IgD-negative memory B cell (primary cell): ENCODE results near the gene MEGF6. TPM values are rescaled to one million over a fixed set of nuclear protein-coding genes. Genes with fewer than 3 reads are reported as not detected.

Experiments used
- H3K27ac Mint-ChIP-seq, 3 donors: one replicate each; pipeline ENCODE4 v1.8.0; 2020 to 2022; ENCODE audit warnings: mild to moderate bottlenecking in 3 of 3, mixed read lengths in 3 of 3, moderate library complexity in 1 of 3
- H3K27me3 Mint-ChIP-seq: one replicate; pipeline ENCODE4 v1.8.0; 2021; ENCODE audit warnings: mixed read lengths
- H3K36me3 Mint-ChIP-seq: one replicate; pipeline ENCODE4 v1.8.0; 2020; ENCODE audit warnings: mild to moderate bottlenecking, mixed read lengths
- H3K4me1 Mint-ChIP-seq, 3 donors: one replicate each; pipeline ENCODE4 v1.8.0; 2020 to 2022; ENCODE audit warnings: mixed read lengths in 3 of 3, mild to moderate bottlenecking in 1 of 3
- H3K4me3 Mint-ChIP-seq, 4 donors: one replicate each; pipeline ENCODE4 v1.8.0; 2020 to 2022; ENCODE audit warnings: mild to moderate bottlenecking in 4 of 4, mixed read lengths in 4 of 4, moderate library complexity in 3 of 4
- H3K9me3 Mint-ChIP-seq, 3 donors: one replicate each; pipeline ENCODE4 v1.8.0; 2020 to 2021; ENCODE audit warnings: mixed read lengths in 3 of 3, mild to moderate bottlenecking in 1 of 3
- polyA plus RNA-seq: library from polyadenylated mRNA; unstranded; fragments of 300-500 nt; fragmentation: Illumina TruSeq; gene quantifications from one replicate; pipeline ENCODE4 v1.2.3, GENCODE V29; 2021

MEGF6 gene
- polyA plus RNA-seq, 1 donor from 2014 or later, result 2.3 TPM

- H3K9me3 Mint-ChIP-seq, result no peaks in the 10 kb centered on the region
- H3K4me3 Mint-ChIP-seq, result no peak overlapping the region
- H3K27me3 Mint-ChIP-seq, result peaks cover 2% of the 10 kb centered on the region
Observed at GRCh38 chr1:3525551-3526482, 85.5 kb downstream of the MEGF6 start.

DNA sequence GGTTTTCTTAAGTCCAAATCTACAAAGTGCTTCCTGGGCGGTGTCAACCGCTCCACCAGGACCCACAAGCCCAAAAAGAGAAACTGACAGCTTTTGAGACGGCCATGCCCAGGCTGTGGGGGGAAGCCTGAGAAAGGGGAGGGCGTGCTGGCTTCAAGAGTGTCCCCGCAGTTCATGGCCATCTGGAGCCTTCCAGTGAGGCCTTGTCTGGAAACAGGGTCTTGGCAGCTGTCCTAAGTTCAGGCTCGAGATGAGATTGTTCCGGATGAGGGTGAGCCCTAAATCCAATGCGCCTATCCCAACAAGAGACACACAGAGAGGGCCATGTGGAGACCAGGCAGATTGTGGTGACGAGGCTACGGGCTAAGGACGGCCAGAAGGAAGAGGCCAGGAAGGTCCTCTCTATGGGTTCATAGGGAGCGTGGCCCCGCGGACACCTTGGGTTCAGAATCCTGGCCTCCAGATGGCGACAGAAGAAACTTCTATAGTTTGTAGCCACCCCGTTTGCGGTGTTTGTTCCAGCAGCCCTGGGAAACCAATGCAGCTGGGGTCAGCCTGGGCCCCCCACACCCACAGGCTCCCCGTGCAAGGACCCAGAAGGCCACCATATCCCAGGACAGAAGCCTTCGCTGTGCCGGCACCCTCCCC lies 86.6 kb downstream of the MEGF6 start:
- no peaks in the 10 kb centered on the region for H3K9me3 Mint-ChIP-seq
- no peak overlapping the region for H3K27ac Mint-ChIP-seq
- no peak overlapping the region for H3K4me3 Mint-ChIP-seq

More at GRCh38 chr1:3525551-3526482, 85.5 kb downstream of the MEGF6 start:
- Mint-ChIP-seq H3K36me3 (no peaks in the 10 kb centered on the region), H3K27ac (no peak overlapping the region), H3K4me1 (peaks cover 0 to 6% (median 0%) of the 10 kb centered on the region in 3 donors)

GRCh38 chr1:3523980-3524379 lies 87.3 kb downstream of the MEGF6 start:
- peaks cover 2% of the 10 kb centered on the region for H3K27me3 Mint-ChIP-seq
- no peak overlapping the region for H3K4me3 Mint-ChIP-seq
- no peaks in the 10 kb centered on the region for H3K36me3 Mint-ChIP-seq
- no peaks in the 10 kb centered on the region for H3K4me1 Mint-ChIP-seq
- H3K9me3 Mint-ChIP-seq, result no peaks in the 10 kb centered on the region
- no peak overlapping the region for H3K27ac Mint-ChIP-seq

More for the DNA sequence above, 86.6 kb downstream of the MEGF6 start:
- Mint-ChIP-seq H3K36me3 (no peaks in the 10 kb centered on the region), H3K4me1 (no peaks in the 10 kb centered on the region), H3K27me3 (peaks cover 2% of the 10 kb centered on the region)

DNA sequence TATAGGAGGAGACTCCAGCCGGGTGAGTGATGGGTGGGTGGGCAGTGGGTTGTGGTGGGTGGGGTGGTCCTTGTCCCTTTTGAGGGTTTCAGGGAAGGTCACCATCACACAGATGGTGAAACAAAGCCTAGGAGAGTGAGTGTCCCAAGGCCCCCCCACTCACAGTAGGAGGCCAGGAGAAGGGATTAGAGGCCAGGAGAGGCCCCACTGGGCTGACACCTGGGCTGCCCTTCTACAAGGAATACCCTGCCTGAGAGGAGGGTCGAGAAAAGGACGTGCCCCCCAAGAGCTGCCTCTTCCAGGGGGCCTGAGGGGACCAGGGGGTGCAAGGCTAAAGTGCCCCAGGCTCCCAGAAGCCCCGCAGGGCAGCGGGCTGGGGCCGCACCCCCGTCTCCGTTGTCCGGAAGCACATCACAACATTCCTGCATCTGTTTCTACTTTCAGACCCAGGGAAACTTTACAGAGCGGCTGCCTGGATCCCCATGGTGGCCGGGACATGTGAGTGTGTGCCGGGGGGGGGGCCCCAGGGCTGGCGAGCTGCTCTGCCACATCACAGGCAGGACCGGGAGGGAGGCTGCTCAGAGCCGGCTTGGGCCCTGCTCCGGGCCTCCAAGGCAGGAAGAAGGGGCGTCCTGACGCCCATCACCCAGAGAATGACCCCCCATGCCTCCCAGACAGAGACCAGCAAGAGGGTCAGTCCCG lies 88.6 kb downstream of the MEGF6 start:
- Mint-ChIP-seq H3K27ac (no peak overlapping the region), H3K27me3 (peaks cover 2% of the 10 kb centered on the region), H3K4me3 (no peak overlapping the region), H3K4me1 (no peaks in the 10 kb centered on the region), H3K9me3 (no peaks in the 10 kb centered on the region), H3K36me3 (no peaks in the 10 kb centered on the region)

DNA sequence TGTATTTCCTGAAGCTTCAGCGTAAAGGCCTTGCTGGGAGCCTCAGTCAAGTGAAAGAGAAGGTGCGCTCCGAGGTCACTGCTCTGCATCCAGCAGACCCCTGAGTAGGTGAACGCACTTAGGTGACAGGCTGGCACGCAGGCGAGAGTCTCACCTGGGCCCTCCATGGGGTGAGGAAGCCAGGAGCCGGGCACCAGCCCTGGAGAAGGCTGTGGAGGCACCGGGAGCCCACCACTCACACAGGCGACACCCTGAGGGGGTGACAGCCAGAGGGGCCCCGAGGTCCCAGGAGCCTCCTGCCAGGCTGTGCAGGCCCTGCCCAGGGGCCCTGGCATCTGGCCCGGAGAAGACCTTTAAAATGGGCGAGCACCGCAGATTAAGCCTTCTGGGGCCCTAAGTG lies 89.2 kb downstream of the MEGF6 start:
- H3K9me3 Mint-ChIP-seq, result no peaks in the 10 kb centered on the region
- H3K36me3 Mint-ChIP-seq, result no peaks in the 10 kb centered on the region
- no peaks in the 10 kb centered on the region for H3K4me1 Mint-ChIP-seq
- no peak overlapping the region for H3K4me3 Mint-ChIP-seq
- peaks cover 2% of the 10 kb centered on the region for H3K27me3 Mint-ChIP-seq
- H3K27ac Mint-ChIP-seq, result no peak overlapping the region

- H3K36me3 Mint-ChIP-seq, result no peaks in the 10 kb centered on the region
- peaks cover 2% of the 10 kb centered on the region for H3K27me3 Mint-ChIP-seq
- no peak overlapping the region for H3K27ac Mint-ChIP-seq
- no peak overlapping the region for H3K4me3 Mint-ChIP-seq
- no peaks in the 10 kb centered on the region for H3K4me1 Mint-ChIP-seq
- H3K9me3 Mint-ChIP-seq, result no peaks in the 10 kb centered on the region
Observed at GRCh38 chr1:3521426-3521825, 89.9 kb downstream of the MEGF6 start.

DNA sequence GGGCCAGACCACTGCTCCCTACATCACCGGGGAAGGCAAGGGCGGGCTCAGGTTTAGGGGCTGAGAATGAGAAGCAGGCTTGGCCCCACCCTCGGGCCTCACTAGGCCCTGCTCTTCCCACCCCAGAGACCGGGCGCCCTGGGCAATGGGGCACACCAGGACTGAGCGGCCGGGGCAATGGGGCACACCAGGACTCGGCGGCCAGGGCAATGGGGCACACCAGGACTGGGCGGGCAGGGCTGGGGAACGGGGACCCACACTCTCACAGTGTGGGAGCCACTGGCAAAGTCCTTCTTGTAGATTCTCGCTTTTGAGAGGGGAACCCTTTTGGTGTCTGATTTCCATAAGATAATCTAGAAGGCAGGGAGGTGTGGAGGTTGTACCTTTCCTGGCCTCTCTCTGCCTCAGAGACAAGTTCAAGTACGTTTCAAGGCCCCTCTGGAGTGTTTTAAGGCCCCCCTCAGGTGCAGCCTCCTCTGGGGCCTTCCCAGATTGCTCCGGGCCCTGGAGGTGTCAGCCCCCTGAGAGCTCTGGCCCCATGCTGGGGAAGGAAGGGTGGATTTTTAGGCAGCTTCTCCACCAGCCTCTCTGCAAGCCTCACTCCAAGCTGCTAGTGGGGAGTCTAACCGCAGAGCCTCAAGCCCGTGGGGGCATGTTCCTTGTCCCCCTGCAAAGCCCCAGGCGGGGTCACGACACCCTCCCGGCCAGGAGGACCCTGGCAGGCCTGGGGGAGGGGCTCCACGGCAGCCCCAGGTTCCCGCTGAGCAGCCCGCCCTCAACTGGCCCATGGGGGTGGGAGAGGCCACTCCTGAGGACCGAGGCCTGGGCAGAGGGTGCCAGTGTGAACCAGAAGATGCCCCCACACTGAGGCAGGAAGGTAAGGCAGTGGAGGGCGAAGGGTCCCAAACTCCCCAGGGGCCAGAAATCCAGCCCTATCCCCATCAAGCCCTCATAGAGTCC lies 90.6 kb downstream of the MEGF6 start:
- Mint-ChIP-seq H3K36me3 (no peaks in the 10 kb centered on the region), H3K4me3 (no peak overlapping the region), H3K27me3 (peaks cover 2% of the 10 kb centered on the region), H3K9me3 (no peaks in the 10 kb centered on the region), H3K27ac (no peak overlapping the region), H3K4me1 (no peaks in the 10 kb centered on the region)

- Mint-ChIP-seq H3K36me3 (no peaks in the 10 kb centered on the region), H3K4me1 (no peaks in the 10 kb centered on the region), H3K4me3 (no peak overlapping the region), H3K27ac (no peak overlapping the region), H3K27me3 (peaks cover under 1% of the 10 kb centered on the region), H3K9me3 (no peaks in the 10 kb centered on the region)
Observed at GRCh38 chr1:3519301-3519885, 91.9 kb downstream of the MEGF6 start.

- H3K27ac Mint-ChIP-seq, result no peak overlapping the region
- no peaks in the 10 kb centered on the region for H3K36me3 Mint-ChIP-seq
- no peaks in the 10 kb centered on the region for H3K4me1 Mint-ChIP-seq
- H3K9me3 Mint-ChIP-seq, result no peaks in the 10 kb centered on the region
- no peaks in the 10 kb centered on the region for H3K27me3 Mint-ChIP-seq
- no peak overlapping the region for H3K4me3 Mint-ChIP-seq
Observed at GRCh38 chr1:3518756-3519155, 92.6 kb downstream of the MEGF6 start.

DNA sequence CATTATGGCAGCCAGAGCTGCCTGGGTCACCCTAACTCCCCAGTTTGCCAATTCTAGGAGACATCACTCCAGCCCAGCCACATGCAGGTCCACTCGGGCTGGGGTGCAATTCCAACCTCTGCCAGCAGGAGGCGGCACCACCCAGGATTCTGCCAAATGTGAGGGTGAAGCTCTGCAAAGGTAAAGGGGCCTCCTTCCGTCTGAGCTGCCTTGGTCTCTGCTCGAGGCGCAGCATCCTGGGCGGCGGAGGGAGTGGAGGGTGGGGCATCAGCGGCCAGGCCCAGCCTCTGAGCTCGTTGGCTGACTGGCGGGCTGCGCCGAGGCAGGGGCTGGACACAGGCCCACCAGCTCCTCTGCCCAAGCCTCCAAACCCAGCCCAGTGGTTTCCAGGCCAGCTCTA lies 93.1 kb downstream of the MEGF6 start:
- no peak overlapping the region for H3K4me3 Mint-ChIP-seq
- no peak overlapping the region for H3K27ac Mint-ChIP-seq

GRCh38 chr1:3516911-3517675 lies 94.2 kb downstream of the MEGF6 start:
- no peak overlapping the region for H3K4me3 Mint-ChIP-seq
- H3K27me3 Mint-ChIP-seq, result no peaks in the 10 kb centered on the region
- H3K4me1 Mint-ChIP-seq, result no peaks in the 10 kb centered on the region
- H3K36me3 Mint-ChIP-seq, result no peaks in the 10 kb centered on the region
- no peak overlapping the region for H3K27ac Mint-ChIP-seq
- H3K9me3 Mint-ChIP-seq, result peaks cover 0 to 1% (median 0%) of the 10 kb centered on the region in 3 donors

More for the DNA sequence above, 93.1 kb downstream of the MEGF6 start:
- H3K9me3 Mint-ChIP-seq, result no peaks in the 10 kb centered on the region
- no peaks in the 10 kb centered on the region for H3K27me3 Mint-ChIP-seq
- no peaks in the 10 kb centered on the region for H3K36me3 Mint-ChIP-seq
- no peaks in the 10 kb centered on the region for H3K4me1 Mint-ChIP-seq

DNA sequence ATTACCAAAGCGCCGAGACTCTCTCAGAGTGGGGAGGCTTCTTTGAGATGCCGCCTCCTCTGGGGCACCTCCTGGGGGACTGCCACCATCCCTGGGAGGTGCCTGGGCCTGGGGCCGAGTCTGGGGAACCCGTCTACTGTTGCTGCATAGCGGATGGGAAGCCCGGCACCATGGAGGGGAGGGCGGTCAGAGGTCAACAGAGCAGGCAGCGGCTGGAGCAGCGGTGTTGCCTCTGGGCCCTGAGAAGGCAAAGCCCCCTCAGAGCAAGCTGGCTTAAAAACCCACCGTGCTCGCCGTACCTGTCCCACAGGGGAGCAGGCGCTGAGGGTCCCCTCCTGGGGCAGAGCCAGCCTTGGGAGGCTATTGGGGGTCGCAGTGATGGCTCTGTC lies 94.8 kb downstream of the MEGF6 start:
- Mint-ChIP-seq H3K4me1 (no peaks in the 10 kb centered on the region), H3K27ac (no peak overlapping the region), H3K4me3 (no peak overlapping the region), H3K36me3 (no peaks in the 10 kb centered on the region), H3K9me3 (peaks cover 0 to 1% (median 0%) of the 10 kb centered on the region in 3 donors), H3K27me3 (no peaks in the 10 kb centered on the region)

DNA sequence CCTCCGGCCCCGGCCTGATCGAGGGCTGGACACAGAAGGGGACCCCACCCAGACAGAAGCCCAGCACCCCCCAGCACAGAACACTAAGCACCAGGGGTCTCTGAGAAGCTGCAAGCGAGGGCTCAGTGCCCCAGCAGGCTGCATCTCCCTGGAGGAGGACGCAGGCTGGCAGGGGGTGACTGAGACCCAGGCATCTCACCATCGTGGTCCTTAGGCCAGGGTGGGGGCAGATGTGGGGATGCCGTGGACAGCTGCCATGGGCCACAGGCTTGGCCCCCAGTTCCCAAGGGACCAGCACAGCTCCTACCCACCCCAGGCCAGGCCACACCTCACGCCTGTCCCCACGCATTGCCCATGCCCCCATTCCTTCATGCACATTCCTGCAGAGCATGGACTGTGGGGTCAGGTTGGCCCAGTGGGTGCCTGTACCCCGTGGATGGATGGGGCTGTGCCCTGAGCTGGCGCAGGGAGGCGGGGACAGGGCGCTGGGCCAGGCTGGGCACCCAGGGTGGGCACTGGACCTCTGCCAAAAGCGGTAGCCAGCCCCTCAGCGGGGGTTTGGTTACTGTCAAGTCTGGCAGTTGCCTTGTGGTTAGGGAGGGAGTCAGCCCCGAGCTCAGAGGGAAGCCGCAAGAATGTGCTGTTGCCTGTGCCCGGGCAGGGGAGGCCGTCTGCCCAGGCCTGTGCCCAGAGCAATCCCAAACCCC lies 95.4 kb downstream of the MEGF6 start:
- Mint-ChIP-seq H3K4me3 (no peak overlapping the region), H3K27me3 (no peaks in the 10 kb centered on the region), H3K4me1 (no peaks in the 10 kb centered on the region), H3K27ac (no peak overlapping the region), H3K9me3 (peaks cover 0 to 1% (median 0%) of the 10 kb centered on the region in 3 donors), H3K36me3 (peaks cover 1% of the 10 kb centered on the region)
